Ishikawa (cell line): ENCODE results near the gene ACACA.

Source experiments
- CEBPB ChIP-seq: IDR thresholded peaks from 2 replicates; pipeline ENCODE4 v1.6.1; 2012
- CREB1 ChIP-seq: IDR thresholded peaks from 2 replicates; pipeline ENCODE4 v1.6.1; 2012; ENCODE audit warnings: low read depth
- EGR1 ChIP-seq: IDR thresholded peaks from 2 replicates; pipeline ENCODE4 v1.6.1; 2012
- EP300 ChIP-seq: IDR thresholded peaks from 2 replicates; pipeline ENCODE4 v1.6.1; 2012; ENCODE audit warnings: borderline replicate concordance
- FOXM1 ChIP-seq: IDR thresholded peaks from 2 replicates; pipeline ENCODE4 v1.6.1; 2012; ENCODE audit warnings: low read depth, borderline replicate concordance
- MAX ChIP-seq: IDR thresholded peaks from 2 replicates; pipeline ENCODE4 v1.6.1; 2012
- NFIC ChIP-seq: IDR thresholded peaks from 2 replicates; pipeline ENCODE4 v1.6.1; 2012
- RAD21 ChIP-seq: IDR thresholded peaks from 2 replicates; pipeline ENCODE4 v1.6.1; 2012; ENCODE audit warnings: low read depth
- REST ChIP-seq: IDR thresholded peaks from 2 replicates; pipeline ENCODE4 v1.6.1; 2012; ENCODE audit warnings: low read depth, mild to moderate bottlenecking
- TAF1 ChIP-seq: IDR thresholded peaks from 2 replicates; pipeline ENCODE4 v1.6.1; 2012; ENCODE audit warnings: low read depth, mild to moderate bottlenecking
- TCF12 ChIP-seq: IDR thresholded peaks from 2 replicates; pipeline ENCODE4 v1.6.1; 2012; ENCODE audit warnings: low read depth
- TEAD4 ChIP-seq: IDR thresholded peaks from 2 replicates; pipeline ENCODE4 v1.6.1; 2012
- USF1 ChIP-seq: IDR thresholded peaks from 2 replicates; pipeline ENCODE4 v1.6.1; 2012
- YY1 ChIP-seq: IDR thresholded peaks from 2 replicates; pipeline ENCODE4 v1.6.1; 2012; ENCODE audit warnings: low read depth
- ZBTB7A ChIP-seq: IDR thresholded peaks from 2 replicates; pipeline ENCODE4 v1.6.1; 2012; ENCODE audit warnings: low read depth

ACACA gene

GRCh38 chr17:37134050-37134449 is 272.6 kb downstream of the ACACA start:
- TF ChIP-seq EP300, result no peak
- TF ChIP-seq ZBTB7A, result no peak
- TF ChIP-seq CREB1, result no peak
- no peak for TF ChIP-seq FOXM1
- no peak for TF ChIP-seq TCF12
- TF ChIP-seq CEBPB, result no peak
- no peak for TF ChIP-seq TEAD4
- TF ChIP-seq MAX, result no peak
- no peak for TF ChIP-seq NFIC
- TF ChIP-seq TAF1, result no peak

- TF ChIP-seq NFIC (no peak), TAF1 (no peak), TEAD4 (no peak), YY1 (no peak), REST (no peak), MAX (no peak), EP300 (no peak)
These were observed 273.5 kb downstream of the ACACA start for GRCh38 chr17:37133136-37133535.

- no peak for TF ChIP-seq YY1
- TF ChIP-seq EP300, result no peak
- TF ChIP-seq ZBTB7A, result no peak
- TF ChIP-seq TEAD4, result no peak
These were observed 274.7 kb downstream of the ACACA start for GRCh38 chr17:37131669-37132611.

- TF ChIP-seq CREB1 (no peak), REST (no peak), EP300 (no peak), CEBPB (no peak), YY1 (no peak), TCF12 (no peak), EGR1 (no peak), TEAD4 (no peak), FOXM1 (no peak), RAD21 (no peak), USF1 (no peak), MAX (no peak), NFIC (no peak), ZBTB7A (no peak), TAF1 (no peak)
These were observed 275.6 kb downstream of the ACACA start for GRCh38 chr17:37130984-37131446.

- TF ChIP-seq EGR1 (no peak), REST (no peak), FOXM1 (no peak), TEAD4 (no peak), TAF1 (no peak), ZBTB7A (no peak), USF1 (no peak), MAX (no peak), RAD21 (no peak), NFIC (no peak), TCF12 (no peak), YY1 (no peak), CEBPB (no peak), EP300 (no peak), CREB1 (no peak)
These were observed 281.8 kb downstream of the ACACA start for GRCh38 chr17:37124821-37125173.
